ENCODE measurements around the gene P4HA1. TPM values are rescaled to one million over a fixed set of nuclear protein-coding genes. Genes with fewer than 3 reads are reported as not detected.

The P4HA1 gene
- polyA plus RNA-seq, 1 donor from 2014 or later, result 24.2 TPM

- H3K9me3 ChIP-seq (ENCODE audit: low read length), result no peaks in the 10 kb centered on the region
- H4K20me1 ChIP-seq (ENCODE audit: insufficient read depth), result no peaks in the 10 kb centered on the region
- no peak for TF ChIP-seq RAD21 (conservative IDR thresholded peaks at IDR 0.05)
- TF ChIP-seq SMC3 (conservative IDR thresholded peaks at IDR 0.05; ENCODE audit: poor library complexity), result no peak
- TF ChIP-seq MXI1 (conservative IDR thresholded peaks at IDR 0.05; ENCODE audit: poor library complexity, severe bottlenecking), result no peak
- TF ChIP-seq EZH2 (IDR thresholded peaks at IDR 0.05; ENCODE audit: borderline replicate concordance, insufficient read depth, low read length, poor library complexity, severe bottlenecking), result no peak
- no peak for TF ChIP-seq EP300 (conservative IDR thresholded peaks at IDR 0.05; ENCODE audit: poor library complexity, severe bottlenecking)
- TF ChIP-seq POLR2AphosphoS5 (IDR thresholded peaks at IDR 0.05), result no peak
- TF ChIP-seq CTCF (IDR thresholded peaks at IDR 0.05; ENCODE audit: poor library complexity, severe bottlenecking), result no peak
- TF ChIP-seq REST (IDR thresholded peaks at IDR 0.05; ENCODE audit: borderline replicate concordance), result no peak
- no peak for TF ChIP-seq TAF1 (IDR thresholded peaks at IDR 0.05; ENCODE audit: low read depth)
- H3K27ac ChIP-seq (ENCODE audit: low read length), result no peak overlapping the region
- H3K79me2 ChIP-seq (replicated peaks; ENCODE audit: insufficient read depth, low read length), result no peaks in the 10 kb centered on the region
- peaks cover 17% of the 10 kb centered on the region for H3K36me3 ChIP-seq (ENCODE audit: insufficient read depth, low read length)
- H3K9ac ChIP-seq (ENCODE audit: low read length), result no peak overlapping the region
- no peak overlapping the region for H2AFZ ChIP-seq (ENCODE audit: low read depth, low read length)
- H3K9me2 ChIP-seq (ENCODE audit: insufficient read depth, low read length), result no peaks in the 10 kb centered on the region
- H3K4me2 ChIP-seq (ENCODE audit: low read length), result no peak overlapping the region
- no peak overlapping the region for H3K4me3 ChIP-seq (ENCODE audit: low read length)
- H3F3A ChIP-seq (ENCODE audit: insufficient read depth, low read length, poor library complexity, severe bottlenecking), result no peaks in the 10 kb centered on the region
- H3K27me3 ChIP-seq (ENCODE audit: insufficient read depth, low read depth, low read length), result no peaks in the 10 kb centered on the region
Measured at GRCh38 chr10:73134727-73135126, 38.1 kb upstream of the P4HA1 start.

- TF ChIP-seq SMC3 (conservative IDR thresholded peaks at IDR 0.05; ENCODE audit: poor library complexity) (no peak), CTCF (IDR thresholded peaks at IDR 0.05; ENCODE audit: poor library complexity, severe bottlenecking) (no peak), POLR2AphosphoS5 (IDR thresholded peaks at IDR 0.05) (no peak), REST (IDR thresholded peaks at IDR 0.05; ENCODE audit: borderline replicate concordance) (no peak), EP300 (conservative IDR thresholded peaks at IDR 0.05; ENCODE audit: poor library complexity, severe bottlenecking) (no peak), EZH2 (IDR thresholded peaks at IDR 0.05; ENCODE audit: borderline replicate concordance, insufficient read depth, low read length, poor library complexity, severe bottlenecking) (no peak), MXI1 (conservative IDR thresholded peaks at IDR 0.05; ENCODE audit: poor library complexity, severe bottlenecking) (no peak), TAF1 (IDR thresholded peaks at IDR 0.05; ENCODE audit: low read depth) (no peak), RAD21 (conservative IDR thresholded peaks at IDR 0.05) (no peak)
- Histone ChIP-seq H3K36me3 (ENCODE audit: insufficient read depth, low read length) (peaks cover 17% of the 10 kb centered on the region), H3K9me2 (ENCODE audit: insufficient read depth, low read length) (no peaks in the 10 kb centered on the region), H2AFZ (ENCODE audit: low read depth, low read length) (no peak overlapping the region), H4K20me1 (ENCODE audit: insufficient read depth) (no peaks in the 10 kb centered on the region), H3K4me3 (ENCODE audit: low read length) (no peak overlapping the region), H3K9me3 (ENCODE audit: low read length) (no peaks in the 10 kb centered on the region), H3K79me2 (replicated peaks; ENCODE audit: insufficient read depth, low read length) (no peaks in the 10 kb centered on the region), H3K27me3 (ENCODE audit: insufficient read depth, low read depth, low read length) (no peaks in the 10 kb centered on the region), H3K4me2 (ENCODE audit: low read length) (no peak overlapping the region), H3F3A (ENCODE audit: insufficient read depth, low read length, poor library complexity, severe bottlenecking) (no peaks in the 10 kb centered on the region), H3K27ac (ENCODE audit: low read length) (no peak overlapping the region), H3K9ac (ENCODE audit: low read length) (no peak overlapping the region)
Measured at GRCh38 chr10:73131913-73132686, 35.4 kb upstream of the P4HA1 start.
